GM21619 (cell line): ENCODE data around the gene TAF4.

Experiments
- ATAC-seq: cut with Tn5 transposase; IDR thresholded peaks from one replicate; pipeline ENCODE4 v1.9.1; 2021; ENCODE audit not compliant: unreplicated experiment

TAF4 gene

GRCh38 chr20:61966492-61967244 lies 99.0 kb downstream of the TAF4 start:
- ATAC-seq = no peak

- ATAC-seq = no peak
Observed at GRCh38 chr20:61965606-61966491, 99.8 kb downstream of the TAF4 start.

GRCh38 chr20:61964675-61965605 lies 100.7 kb downstream of the TAF4 start:
- ATAC-seq = no peak

GRCh38 chr20:61963885-61964674 lies 101.6 kb downstream of the TAF4 start:
- no peak for ATAC-seq

GRCh38 chr20:61963149-61963548 lies 102.5 kb downstream of the TAF4 start:
- ATAC-seq = no peak

GRCh38 chr20:61960836-61961235 lies 104.8 kb downstream of the TAF4 start:
- ATAC-seq = no peak

GRCh38 chr20:61958773-61959700 lies 106.6 kb downstream of the TAF4 start:
- no peak for ATAC-seq

GRCh38 chr20:61957961-61958715 lies 107.5 kb downstream of the TAF4 start:
- ATAC-seq = no peak

GRCh38 chr20:61956396-61957342 lies 109.0 kb downstream of the TAF4 start:
- ATAC-seq = no peak

GRCh38 chr20:61955668-61956395 lies 109.8 kb downstream of the TAF4 start:
- ATAC-seq = no peak

- ATAC-seq = no peak
Observed at GRCh38 chr20:61954276-61955021, 111.2 kb downstream of the TAF4 start.

- no peak for ATAC-seq
Observed at GRCh38 chr20:61953037-61954021, 112.4 kb downstream of the TAF4 start.

- ATAC-seq = no peak
Observed at GRCh38 chr20:61951695-61952533, 113.8 kb downstream of the TAF4 start.

- no peak for ATAC-seq
Observed at GRCh38 chr20:61950641-61951071, 115.0 kb downstream of the TAF4 start.
